SK-N-SH (cell line): ENCODE data around the gene PSMG3.

Experiments used
- EP300 ChIP-seq, 2 experiments: IDR thresholded peaks; 2 replicates each; pipeline versions ENCODE4 v1.4.0 to v1.6.1; 2012; ENCODE audit warnings: borderline replicate concordance in 1 of 2, low read depth in 1 of 2, low read length in 1 of 2
- EZH2phosphoT487 ChIP-seq: fragments of 200-600 bp; sonication (generic); IDR thresholded peaks from 2 replicates; pipeline ENCODE4 v1.6.1; 2017; ENCODE audit warnings: low read depth, mixed run types, mild to moderate bottlenecking, antibody characterized with exemption, moderate library complexity, borderline replicate concordance
- NFIC ChIP-seq: IDR thresholded peaks from 2 replicates; pipeline ENCODE4 v1.4.0; 2012; ENCODE audit warnings: borderline replicate concordance
- RAD21 ChIP-seq: IDR thresholded peaks from 2 replicates; pipeline ENCODE4 v1.6.1; 2012; ENCODE audit warnings: mild to moderate bottlenecking, low read length
- TAF1 ChIP-seq: IDR thresholded peaks from 2 replicates; pipeline ENCODE4 v1.6.1; 2012; ENCODE audit warnings: low read depth, mild to moderate bottlenecking, low read length, moderate library complexity, borderline replicate concordance
- YY1 ChIP-seq: IDR thresholded peaks from 2 replicates; pipeline ENCODE4 v1.4.0; 2012; ENCODE audit warnings: low read depth, mild to moderate bottlenecking
- TF ChIP-seq, protein P1 (sequence below): fragments of 200-600 bp; sonication (generic); IDR thresholded peaks from 2 replicates; pipeline ENCODE4 v1.6.1; 2017; ENCODE audit warnings: antibody characterized with exemption, mild to moderate bottlenecking, moderate library complexity
- TF ChIP-seq, protein P2 (sequence below): IDR thresholded peaks from 2 replicates; pipeline ENCODE4 v1.6.1; 2012; ENCODE audit warnings: mild to moderate bottlenecking, low read depth, low read length, moderate library complexity
- TF ChIP-seq, protein P3 (sequence below): IDR thresholded peaks from 2 replicates; pipeline ENCODE4; 2012

DNA sequence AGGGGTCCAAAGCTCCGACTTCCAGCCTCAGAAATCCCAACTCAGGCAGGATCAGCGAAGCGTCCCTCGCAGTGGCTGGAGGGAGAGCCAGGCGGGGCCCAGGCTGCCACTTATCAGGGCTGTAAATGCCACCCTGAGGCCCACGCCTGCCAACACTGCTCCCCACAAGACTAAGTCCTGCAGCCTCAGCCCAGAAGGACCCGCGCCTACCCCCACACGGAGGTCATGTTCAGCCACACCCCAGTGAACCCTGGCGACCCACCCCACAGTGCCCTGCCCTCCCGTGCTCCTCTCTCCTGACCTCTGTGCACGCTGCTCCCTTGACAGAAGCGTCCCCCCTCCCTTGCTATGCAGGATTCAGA lies 3.2 kb downstream of the PSMG3 start:
- TF ChIP-seq, protein P1, sequence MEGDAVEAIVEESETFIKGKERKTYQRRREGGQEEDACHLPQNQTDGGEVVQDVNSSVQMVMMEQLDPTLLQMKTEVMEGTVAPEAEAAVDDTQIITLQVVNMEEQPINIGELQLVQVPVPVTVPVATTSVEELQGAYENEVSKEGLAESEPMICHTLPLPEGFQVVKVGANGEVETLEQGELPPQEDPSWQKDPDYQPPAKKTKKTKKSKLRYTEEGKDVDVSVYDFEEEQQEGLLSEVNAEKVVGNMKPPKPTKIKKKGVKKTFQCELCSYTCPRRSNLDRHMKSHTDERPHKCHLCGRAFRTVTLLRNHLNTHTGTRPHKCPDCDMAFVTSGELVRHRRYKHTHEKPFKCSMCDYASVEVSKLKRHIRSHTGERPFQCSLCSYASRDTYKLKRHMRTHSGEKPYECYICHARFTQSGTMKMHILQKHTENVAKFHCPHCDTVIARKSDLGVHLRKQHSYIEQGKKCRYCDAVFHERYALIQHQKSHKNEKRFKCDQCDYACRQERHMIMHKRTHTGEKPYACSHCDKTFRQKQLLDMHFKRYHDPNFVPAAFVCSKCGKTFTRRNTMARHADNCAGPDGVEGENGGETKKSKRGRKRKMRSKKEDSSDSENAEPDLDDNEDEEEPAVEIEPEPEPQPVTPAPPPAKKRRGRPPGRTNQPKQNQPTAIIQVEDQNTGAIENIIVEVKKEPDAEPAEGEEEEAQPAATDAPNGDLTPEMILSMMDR = no peak
- TF ChIP-seq EP300 (IDR thresholded peaks at IDR 0.05; ENCODE audit: borderline replicate concordance in 1 of 2, low read depth in 1 of 2, low read length in 1 of 2) (no peak), NFIC (no peak), TAF1 (no peak), RAD21 (no peak), EZH2phosphoT487 (no peak), YY1 (no peak)
- TF ChIP-seq, protein P2, sequence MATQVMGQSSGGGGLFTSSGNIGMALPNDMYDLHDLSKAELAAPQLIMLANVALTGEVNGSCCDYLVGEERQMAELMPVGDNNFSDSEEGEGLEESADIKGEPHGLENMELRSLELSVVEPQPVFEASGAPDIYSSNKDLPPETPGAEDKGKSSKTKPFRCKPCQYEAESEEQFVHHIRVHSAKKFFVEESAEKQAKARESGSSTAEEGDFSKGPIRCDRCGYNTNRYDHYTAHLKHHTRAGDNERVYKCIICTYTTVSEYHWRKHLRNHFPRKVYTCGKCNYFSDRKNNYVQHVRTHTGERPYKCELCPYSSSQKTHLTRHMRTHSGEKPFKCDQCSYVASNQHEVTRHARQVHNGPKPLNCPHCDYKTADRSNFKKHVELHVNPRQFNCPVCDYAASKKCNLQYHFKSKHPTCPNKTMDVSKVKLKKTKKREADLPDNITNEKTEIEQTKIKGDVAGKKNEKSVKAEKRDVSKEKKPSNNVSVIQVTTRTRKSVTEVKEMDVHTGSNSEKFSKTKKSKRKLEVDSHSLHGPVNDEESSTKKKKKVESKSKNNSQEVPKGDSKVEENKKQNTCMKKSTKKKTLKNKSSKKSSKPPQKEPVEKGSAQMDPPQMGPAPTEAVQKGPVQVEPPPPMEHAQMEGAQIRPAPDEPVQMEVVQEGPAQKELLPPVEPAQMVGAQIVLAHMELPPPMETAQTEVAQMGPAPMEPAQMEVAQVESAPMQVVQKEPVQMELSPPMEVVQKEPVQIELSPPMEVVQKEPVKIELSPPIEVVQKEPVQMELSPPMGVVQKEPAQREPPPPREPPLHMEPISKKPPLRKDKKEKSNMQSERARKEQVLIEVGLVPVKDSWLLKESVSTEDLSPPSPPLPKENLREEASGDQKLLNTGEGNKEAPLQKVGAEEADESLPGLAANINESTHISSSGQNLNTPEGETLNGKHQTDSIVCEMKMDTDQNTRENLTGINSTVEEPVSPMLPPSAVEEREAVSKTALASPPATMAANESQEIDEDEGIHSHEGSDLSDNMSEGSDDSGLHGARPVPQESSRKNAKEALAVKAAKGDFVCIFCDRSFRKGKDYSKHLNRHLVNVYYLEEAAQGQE = no peak
- TF ChIP-seq, protein P3, sequence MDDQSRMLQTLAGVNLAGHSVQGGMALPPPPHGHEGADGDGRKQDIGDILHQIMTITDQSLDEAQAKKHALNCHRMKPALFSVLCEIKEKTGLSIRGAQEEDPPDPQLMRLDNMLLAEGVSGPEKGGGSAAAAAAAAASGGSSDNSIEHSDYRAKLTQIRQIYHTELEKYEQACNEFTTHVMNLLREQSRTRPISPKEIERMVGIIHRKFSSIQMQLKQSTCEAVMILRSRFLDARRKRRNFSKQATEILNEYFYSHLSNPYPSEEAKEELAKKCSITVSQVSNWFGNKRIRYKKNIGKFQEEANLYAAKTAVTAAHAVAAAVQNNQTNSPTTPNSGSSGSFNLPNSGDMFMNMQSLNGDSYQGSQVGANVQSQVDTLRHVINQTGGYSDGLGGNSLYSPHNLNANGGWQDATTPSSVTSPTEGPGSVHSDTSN = no peak
